HepG2 (cell line): ENCODE data around the gene METTL1. TPM values are rescaled to one million over a fixed set of nuclear protein-coding genes. Genes with fewer than 3 reads are reported as not detected.
A peak's percentile ranks its signal among the peaks of the same experiment; 100 is the strongest.

ENCODE experiments used
- CC2D1A ChIP-seq: sonication (generic); formaldehyde crosslinking; IDR thresholded peaks from 2 replicates; pipeline ENCODE4 v1.8.1; 2023; ENCODE audit warnings: mild to moderate bottlenecking, missing genetic modification reagents
- HNRNPH1 ChIP-seq: fragments of 200-400 bp; formaldehyde crosslinking; optimal IDR thresholded peaks from 2 replicates; pipeline ENCODE3; 2017; ENCODE audit warnings: mild to moderate bottlenecking, low read depth, low read length
- IRF1 ChIP-seq: sonication (generic); formaldehyde crosslinking; IDR thresholded peaks from 2 replicates; pipeline ENCODE4 v1.4.0; 2020; ENCODE audit warnings: low read depth, mild to moderate bottlenecking, missing genetic modification reagents
- KAT2B ChIP-seq: fragments of 150-350 bp; IDR thresholded peaks from 2 replicates; pipeline ENCODE4 v1.6.1; 2014; ENCODE audit warnings: low read depth, low read length, borderline replicate concordance
- KLF12 ChIP-seq: sonication (generic); formaldehyde crosslinking; IDR thresholded peaks from 2 replicates; pipeline ENCODE4 v1.4.0; 2020; ENCODE audit warnings: missing genetic modification reagents, borderline replicate concordance
- KMT2B ChIP-seq: IDR thresholded peaks from 2 replicates; pipeline ENCODE4 v1.6.1; 2016; ENCODE audit warnings: missing genetic modification reagents, missing compliant biosample characterization
- MTA3 ChIP-seq: sonication (generic); formaldehyde crosslinking; IDR thresholded peaks from 2 replicates; pipeline ENCODE4 v1.4.0; 2020; ENCODE audit warnings: missing genetic modification reagents
- PHF21A ChIP-seq: sonication (generic); formaldehyde crosslinking; IDR thresholded peaks from 2 replicates; pipeline ENCODE4 v1.5.0; 2020; ENCODE audit warnings: mild to moderate bottlenecking, missing genetic modification reagents
- RFX1 ChIP-seq: fragments of 450-650 bp; IDR thresholded peaks from 2 replicates; pipeline ENCODE4 v1.6.1; 2017
- TSC22D2 ChIP-seq: sonication (generic); formaldehyde crosslinking; IDR thresholded peaks from 2 replicates; pipeline ENCODE4 v1.5.1; 2020; ENCODE audit warnings: missing genetic modification reagents, mild to moderate bottlenecking, borderline replicate concordance
- ZC3H4 ChIP-seq: sonication (generic); formaldehyde crosslinking; IDR thresholded peaks from 2 replicates; pipeline ENCODE4 v1.4.0; 2020; ENCODE audit warnings: missing genetic modification reagents, borderline replicate concordance
- ZNF431 ChIP-seq: sonication (generic); formaldehyde crosslinking; IDR thresholded peaks from 2 replicates; pipeline ENCODE4 v1.9.0; 2022; ENCODE audit warnings: missing genetic modification reagents, low read depth, mild to moderate bottlenecking, borderline replicate concordance
- ZNF772 ChIP-seq: sonication (generic); formaldehyde crosslinking; IDR thresholded peaks from 2 replicates; pipeline ENCODE4 v1.5.0; 2020; ENCODE audit warnings: mild to moderate bottlenecking, missing genetic modification reagents
- polyA plus RNA-seq, 8 experiments: library from polyadenylated mRNA; depleted of rRNA in 3 of 8; stranded (reverse) in 7 of 8; unstranded in 1 of 8; fragments of >200 nt; fragmentation: Illumina TruSeq in 4 of 8; extraction: Trizol in 4 of 8; gene quantifications; 2 replicates each; pipeline versions ENCODE4 v1.2.1 to v1.2.3, GENCODE V29; 2011 to 2016; ENCODE audit warnings: low read depth in 4 of 8, missing spikeins in 1 of 8, mixed read lengths in 1 of 8; ENCODE audit not compliant: insufficient read depth in 1 of 8
- total RNA-seq, 5 experiments: library from RNA; depleted of rRNA; stranded (reverse); fragments of >200 nt; fragmentation: Illumina TruSeq; extraction: Trizol; gene quantifications; 2 replicates each; pipeline ENCODE4 v1.2.3, GENCODE V29; 2016; ENCODE audit warnings: low read depth in 1 of 5
- TF ChIP-seq, protein P1 (sequence below), 2 experiments: sonication (generic) in 1 of 2; formaldehyde crosslinking in 1 of 2; IDR thresholded peaks; 2 replicates each; pipeline versions ENCODE4 v1.4.0 to v1.6.1; 2018 to 2020; ENCODE audit warnings: missing genetic modification reagents in 2 of 2, borderline replicate concordance in 1 of 2, low read depth in 1 of 2, mild to moderate bottlenecking in 1 of 2, missing biosample characterization in 1 of 2
- TF ChIP-seq, protein P2 (sequence below): sonication (generic); formaldehyde crosslinking; IDR thresholded peaks from 2 replicates; pipeline ENCODE4 v1.4.0; 2020; ENCODE audit warnings: missing genetic modification reagents, borderline replicate concordance
- TF ChIP-seq, protein P3 (sequence below), 2 experiments: sonication (generic) in 1 of 2; formaldehyde crosslinking in 1 of 2; IDR thresholded peaks; 2 replicates each; pipeline versions ENCODE4 v1.6.1 to v1.9.0; 2014 to 2022; ENCODE audit warnings: antibody characterized with exemption in 1 of 2, borderline replicate concordance in 1 of 2, inconsistent platforms in 1 of 2, low read depth in 1 of 2, missing genetic modification reagents in 1 of 2

METTL1 gene
- total and polyA plus RNA-seq, 2 of the 13 experiments (the other 11 are each of a cell fraction or from before 2014, with no cell fraction given), result 34.7 to 36.9 TPM

- TF ChIP-seq CC2D1A (CRISPR knock-in tag), result no peak
- no peak for TF ChIP-seq ZC3H4
- TF ChIP-seq ZNF772 (CRISPR knock-in tag), result no peak
- TF ChIP-seq, protein P1, sequence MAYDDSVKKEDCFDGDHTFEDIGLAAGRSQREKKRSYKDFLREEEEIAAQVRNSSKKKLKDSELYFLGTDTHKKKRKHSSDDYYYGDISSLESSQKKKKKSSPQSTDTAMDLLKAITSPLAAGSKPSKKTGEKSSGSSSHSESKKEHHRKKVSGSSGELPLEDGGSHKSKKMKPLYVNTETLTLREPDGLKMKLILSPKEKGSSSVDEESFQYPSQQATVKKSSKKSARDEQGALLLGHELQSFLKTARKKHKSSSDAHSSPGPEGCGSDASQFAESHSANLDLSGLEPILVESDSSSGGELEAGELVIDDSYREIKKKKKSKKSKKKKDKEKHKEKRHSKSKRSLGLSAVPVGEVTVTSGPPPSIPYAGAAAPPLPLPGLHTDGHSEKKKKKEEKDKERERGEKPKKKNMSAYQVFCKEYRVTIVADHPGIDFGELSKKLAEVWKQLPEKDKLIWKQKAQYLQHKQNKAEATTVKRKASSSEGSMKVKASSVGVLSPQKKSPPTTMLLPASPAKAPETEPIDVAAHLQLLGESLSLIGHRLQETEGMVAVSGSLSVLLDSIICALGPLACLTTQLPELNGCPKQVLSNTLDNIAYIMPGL (CRISPR knock-in tag; IDR thresholded peaks at IDR 0.05; ENCODE audit: borderline replicate concordance in 1 of 2, low read depth in 1 of 2), result peak; percentile 84 to 92
- no peak for TF ChIP-seq TSC22D2 (CRISPR knock-in tag)
- TF ChIP-seq MTA3 (CRISPR knock-in tag), result no peak
- TF ChIP-seq KAT2B, result no peak
- 0 out of 2 replicates have a peak, but pooled peaks have one; percentile 10 for TF ChIP-seq PHF21A
- TF ChIP-seq, protein P2, sequence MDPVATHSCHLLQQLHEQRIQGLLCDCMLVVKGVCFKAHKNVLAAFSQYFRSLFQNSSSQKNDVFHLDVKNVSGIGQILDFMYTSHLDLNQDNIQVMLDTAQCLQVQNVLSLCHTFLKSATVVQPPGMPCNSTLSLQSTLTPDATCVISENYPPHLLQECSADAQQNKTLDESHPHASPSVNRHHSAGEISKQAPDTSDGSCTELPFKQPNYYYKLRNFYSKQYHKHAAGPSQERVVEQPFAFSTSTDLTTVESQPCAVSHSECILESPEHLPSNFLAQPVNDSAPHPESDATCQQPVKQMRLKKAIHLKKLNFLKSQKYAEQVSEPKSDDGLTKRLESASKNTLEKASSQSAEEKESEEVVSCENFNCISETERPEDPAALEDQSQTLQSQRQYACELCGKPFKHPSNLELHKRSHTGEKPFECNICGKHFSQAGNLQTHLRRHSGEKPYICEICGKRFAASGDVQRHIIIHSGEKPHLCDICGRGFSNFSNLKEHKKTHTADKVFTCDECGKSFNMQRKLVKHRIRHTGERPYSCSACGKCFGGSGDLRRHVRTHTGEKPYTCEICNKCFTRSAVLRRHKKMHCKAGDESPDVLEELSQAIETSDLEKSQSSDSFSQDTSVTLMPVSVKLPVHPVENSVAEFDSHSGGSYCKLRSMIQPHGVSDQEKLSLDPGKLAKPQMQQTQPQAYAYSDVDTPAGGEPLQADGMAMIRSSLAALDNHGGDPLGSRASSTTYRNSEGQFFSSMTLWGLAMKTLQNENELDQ, result no peak
- no peak for TF ChIP-seq HNRNPH1
- no peak for TF ChIP-seq KLF12 (CRISPR knock-in tag)
- TF ChIP-seq, protein P3, sequence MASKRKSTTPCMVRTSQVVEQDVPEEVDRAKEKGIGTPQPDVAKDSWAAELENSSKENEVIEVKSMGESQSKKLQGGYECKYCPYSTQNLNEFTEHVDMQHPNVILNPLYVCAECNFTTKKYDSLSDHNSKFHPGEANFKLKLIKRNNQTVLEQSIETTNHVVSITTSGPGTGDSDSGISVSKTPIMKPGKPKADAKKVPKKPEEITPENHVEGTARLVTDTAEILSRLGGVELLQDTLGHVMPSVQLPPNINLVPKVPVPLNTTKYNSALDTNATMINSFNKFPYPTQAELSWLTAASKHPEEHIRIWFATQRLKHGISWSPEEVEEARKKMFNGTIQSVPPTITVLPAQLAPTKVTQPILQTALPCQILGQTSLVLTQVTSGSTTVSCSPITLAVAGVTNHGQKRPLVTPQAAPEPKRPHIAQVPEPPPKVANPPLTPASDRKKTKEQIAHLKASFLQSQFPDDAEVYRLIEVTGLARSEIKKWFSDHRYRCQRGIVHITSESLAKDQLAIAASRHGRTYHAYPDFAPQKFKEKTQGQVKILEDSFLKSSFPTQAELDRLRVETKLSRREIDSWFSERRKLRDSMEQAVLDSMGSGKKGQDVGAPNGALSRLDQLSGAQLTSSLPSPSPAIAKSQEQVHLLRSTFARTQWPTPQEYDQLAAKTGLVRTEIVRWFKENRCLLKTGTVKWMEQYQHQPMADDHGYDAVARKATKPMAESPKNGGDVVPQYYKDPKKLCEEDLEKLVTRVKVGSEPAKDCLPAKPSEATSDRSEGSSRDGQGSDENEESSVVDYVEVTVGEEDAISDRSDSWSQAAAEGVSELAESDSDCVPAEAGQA (IDR thresholded peaks at IDR 0.05; ENCODE audit: low read depth), result no peak; the same call in 1 of the 2 replicates
- TF ChIP-seq, protein P3 (CRISPR knock-in tag; IDR thresholded peaks at IDR 0.05; ENCODE audit: borderline replicate concordance), result no peak
- TF ChIP-seq ZNF431 (CRISPR knock-in tag), result no peak
- no peak for TF ChIP-seq IRF1 (CRISPR knock-in tag)
- 0 out of 2 replicates have a peak, but pooled peaks have one; percentile 50 for TF ChIP-seq KMT2B (CRISPR knock-in tag)
- no peak for TF ChIP-seq RFX1
Observed at GRCh38 chr12:57756406-57757341, 15.2 kb downstream of the METTL1 start (continued).
